GM23338 (cell line): ENCODE measurements around the gene FAM222A. TPM values are rescaled to one million over a fixed set of nuclear protein-coding genes. Genes with fewer than 3 reads are reported as not detected.

Experiments used
- ATAC-seq: fragments of 200-7000 bp; cut with Tn5 transposase; 3 replicates; pipeline ENCODE4 v1.9.1; 2020
- DNase-seq: peaks from one replicate; pipeline ENCODE4 v3.0.0-alpha.2; 2015; ENCODE audit warnings: low spot score
- H2AFZ ChIP-seq: fragments of 200-600 bp; sonication (generic); 2 replicates; pipeline ENCODE4 v1.8.0; 2016; ENCODE audit warnings: antibody characterized with exemption, mild to moderate bottlenecking, moderate library complexity
- H3F3A ChIP-seq: fragments of 200-600 bp; sonication (generic); replicated peaks from 2 replicates; pipeline ENCODE4 v1.8.0; 2017; ENCODE audit warnings: antibody characterized with exemption, mixed run types, low read depth
- H3K27ac ChIP-seq: fragments of 200-600 bp; sonication (generic); 2 replicates; pipeline ENCODE4 v1.6.1; 2016; ENCODE audit warnings: low read depth
- H3K27me3 ChIP-seq: fragments of 200-600 bp; sonication (generic); 2 replicates; pipeline ENCODE4 v1.8.0; 2016; ENCODE audit warnings: mild to moderate bottlenecking, mixed run types, moderate library complexity; ENCODE audit not compliant: insufficient read depth
- H3K36me3 ChIP-seq: fragments of 200-600 bp; sonication (generic); 2 replicates; pipeline ENCODE4 v1.8.0; 2016; ENCODE audit warnings: mild to moderate bottlenecking; ENCODE audit not compliant: insufficient read depth
- H3K4me1 ChIP-seq: fragments of 200-600 bp; sonication (generic); 2 replicates; pipeline ENCODE4 v1.8.0; 2016; ENCODE audit warnings: mild to moderate bottlenecking, moderate library complexity; ENCODE audit not compliant: insufficient read depth
- H3K4me2 ChIP-seq: fragments of 200-600 bp; sonication (generic); 2 replicates; pipeline ENCODE4 v1.7.1; 2017; ENCODE audit warnings: mixed run types
- H3K4me3 ChIP-seq: fragments of 200-600 bp; sonication (generic); 2 replicates; pipeline ENCODE4 v1.6.1; 2016; ENCODE audit warnings: mixed run types
- H3K79me2 ChIP-seq: fragments of 200-600 bp; sonication (generic); replicated peaks from 2 replicates; pipeline ENCODE4 v1.8.0; 2017; ENCODE audit warnings: mild to moderate bottlenecking; ENCODE audit not compliant: insufficient read depth
- H3K9me2 ChIP-seq: fragments of 200-600 bp; sonication (generic); 2 replicates; pipeline ENCODE4 v1.8.0; 2017; ENCODE audit not compliant: insufficient read depth
- H4K20me1 ChIP-seq: fragments of 200-600 bp; sonication (generic); replicated peaks from 2 replicates; pipeline ENCODE4 v1.8.0; 2017; ENCODE audit warnings: mild to moderate bottlenecking; ENCODE audit not compliant: insufficient read depth
- H3K27ac Mint-ChIP-seq: 2 replicates; pipeline ENCODE4 v1.8.0; 2020; ENCODE audit warnings: inconsistent platforms, mild to moderate bottlenecking, moderate library complexity, mixed read lengths
- H3K27me3 Mint-ChIP-seq: 3 replicates; pipeline ENCODE4 v1.8.0; 2022; ENCODE audit warnings: low read depth, mild to moderate bottlenecking, moderate library complexity, mixed read lengths, inconsistent platforms; ENCODE audit not compliant: insufficient read depth, poor library complexity
- H3K36me3 Mint-ChIP-seq: 3 replicates; pipeline ENCODE4 v1.8.0; 2021; ENCODE audit warnings: low read depth, mild to moderate bottlenecking, inconsistent platforms, moderate library complexity, mixed read lengths
- H3K4me1 Mint-ChIP-seq: 3 replicates; pipeline ENCODE4 v1.8.0; 2020; ENCODE audit warnings: mild to moderate bottlenecking, inconsistent platforms, mixed read lengths
- H3K4me3 Mint-ChIP-seq: 3 replicates; pipeline ENCODE4 v1.8.0; 2021; ENCODE audit warnings: moderate library complexity, mild to moderate bottlenecking, inconsistent platforms, mixed read lengths
- H3K9me3 Mint-ChIP-seq: 3 replicates; pipeline ENCODE4 v1.8.0; 2020; ENCODE audit warnings: moderate library complexity, mild to moderate bottlenecking, inconsistent platforms, mixed read lengths
- CREB1 ChIP-seq: fragments of 250-450 bp; sonication (Bioruptor Pico); IDR thresholded peaks from 2 replicates; pipeline ENCODE4 v1.5.0; 2020; ENCODE audit warnings: low read depth, mild to moderate bottlenecking, moderate library complexity
- EZH2 ChIP-seq: fragments of 200-600 bp; sonication (generic); IDR thresholded peaks from one replicate; pipeline ENCODE4 v1.8.0; 2017; ENCODE audit warnings: antibody characterized with exemption, mild to moderate bottlenecking, low read depth; ENCODE audit not compliant: unreplicated experiment
- EZH2phosphoT487 ChIP-seq: fragments of 200-600 bp; sonication (generic); IDR thresholded peaks from one replicate; pipeline ENCODE4 v1.8.1; 2018; ENCODE audit warnings: antibody characterized with exemption; ENCODE audit not compliant: unreplicated experiment
- JUNB ChIP-seq: IDR thresholded peaks from one replicate; pipeline ENCODE4 v1.6.1; 2016; ENCODE audit warnings: antibody characterized with exemption; ENCODE audit not compliant: unreplicated experiment
- NANOG ChIP-seq: IDR thresholded peaks from 2 replicates; pipeline ENCODE4 v1.6.1; 2016; ENCODE audit warnings: antibody characterized with exemption, borderline replicate concordance
- POLR2AphosphoS5 ChIP-seq: IDR thresholded peaks from 2 replicates; pipeline ENCODE4 v1.6.1; 2016; ENCODE audit warnings: antibody characterized with exemption, low read depth
- REST ChIP-seq: IDR thresholded peaks from one replicate; pipeline ENCODE4 v1.6.1; 2018; ENCODE audit warnings: antibody characterized with exemption; ENCODE audit not compliant: unreplicated experiment
- STAT1 ChIP-seq: IDR thresholded peaks from one replicate; pipeline ENCODE4 v1.6.1; 2016; ENCODE audit warnings: antibody characterized with exemption; ENCODE audit not compliant: unreplicated experiment
- ZNF114 ChIP-seq: fragments of 250-450 bp; sonication (Bioruptor Pico); IDR thresholded peaks from 2 replicates; pipeline ENCODE4 v1.5.0; 2020; ENCODE audit warnings: mild to moderate bottlenecking, moderate library complexity
- ZNF331 ChIP-seq: fragments of 250-450 bp; sonication (Bioruptor Pico); IDR thresholded peaks from 2 replicates; pipeline ENCODE4 v1.5.0; 2020; ENCODE audit warnings: low read depth, mild to moderate bottlenecking, moderate library complexity
- polyA plus RNA-seq: library from polyadenylated mRNA; unstranded; fragments of >200 nt; fragmentation: Nextera tagmentation; extraction: Ambion mirVana; gene quantifications from 2 replicates; pipeline ENCODE4 v1.2.1, GENCODE V29; 2016
- total RNA-seq: library from RNA; depleted of rRNA; stranded (reverse); fragments of >200 nt; shearing (Covaris generic); gene quantifications from 2 replicates; pipeline ENCODE4 v1.2.3, GENCODE V29; 2014
- TF ChIP-seq, protein P1 (sequence below): fragments of 250-450 bp; sonication (Bioruptor Pico); IDR thresholded peaks from 2 replicates; pipeline ENCODE4 v1.5.0; 2020; ENCODE audit warnings: mild to moderate bottlenecking, moderate library complexity
- TF ChIP-seq, protein P2 (sequence below): IDR thresholded peaks from 2 replicates; pipeline ENCODE4 v1.6.1; 2016; ENCODE audit warnings: antibody characterized with exemption
- TF ChIP-seq, protein P3 (sequence below), 2 experiments: fragments of 200-600 bp in 1 of 2; sonication (generic) in 1 of 2; conservative IDR thresholded peaks; 2 replicates each; pipeline versions ENCODE4 v1.5.1 to v1.6.1; 2016 to 2017; ENCODE audit warnings: antibody characterized with exemption in 2 of 2, low read depth in 2 of 2, mild to moderate bottlenecking in 2 of 2, moderate library complexity in 1 of 2

Gene FAM222A
- total and polyA plus RNA-seq, 2 experiments from 2014 or later, result 0.78 to 2.1 TPM

GRCh38 chr12:109711596-109712461 is 1.8 kb upstream of the FAM222A start:
- H3K27me3 ChIP-seq, result peaks cover 47% of the 10 kb centered on the region
- H4K20me1 ChIP-seq, result peaks cover 3% of the 10 kb centered on the region; the same call in 1 of the 2 replicates
- H3K4me1 ChIP-seq, result peaks cover 24% of the 10 kb centered on the region
- H3K4me1 Mint-ChIP-seq, result peaks cover 27% of the 10 kb centered on the region
- 0 out of 2 replicates have a peak, but pooled peaks cover 4% of the 10 kb centered on the region for H3F3A ChIP-seq
- DNase-seq (peak; percentile 58), ATAC-seq (peak; percentile 22)
- no peaks in the 10 kb centered on the region for H3K9me2 ChIP-seq
- peak overlapping the region; percentile 83 for H3K4me2 ChIP-seq
- TF ChIP-seq POLR2AphosphoS5 (no peak), JUNB (no peak), REST (no peak), EZH2 (no peak), STAT1 (no peak), ZNF331 (CRISPR knock-in tag) (no peak), NANOG (no peak), CREB1 (CRISPR knock-in tag) (no peak), EZH2phosphoT487 (no peak), ZNF114 (CRISPR knock-in tag) (no peak)
- TF ChIP-seq, protein P1, sequence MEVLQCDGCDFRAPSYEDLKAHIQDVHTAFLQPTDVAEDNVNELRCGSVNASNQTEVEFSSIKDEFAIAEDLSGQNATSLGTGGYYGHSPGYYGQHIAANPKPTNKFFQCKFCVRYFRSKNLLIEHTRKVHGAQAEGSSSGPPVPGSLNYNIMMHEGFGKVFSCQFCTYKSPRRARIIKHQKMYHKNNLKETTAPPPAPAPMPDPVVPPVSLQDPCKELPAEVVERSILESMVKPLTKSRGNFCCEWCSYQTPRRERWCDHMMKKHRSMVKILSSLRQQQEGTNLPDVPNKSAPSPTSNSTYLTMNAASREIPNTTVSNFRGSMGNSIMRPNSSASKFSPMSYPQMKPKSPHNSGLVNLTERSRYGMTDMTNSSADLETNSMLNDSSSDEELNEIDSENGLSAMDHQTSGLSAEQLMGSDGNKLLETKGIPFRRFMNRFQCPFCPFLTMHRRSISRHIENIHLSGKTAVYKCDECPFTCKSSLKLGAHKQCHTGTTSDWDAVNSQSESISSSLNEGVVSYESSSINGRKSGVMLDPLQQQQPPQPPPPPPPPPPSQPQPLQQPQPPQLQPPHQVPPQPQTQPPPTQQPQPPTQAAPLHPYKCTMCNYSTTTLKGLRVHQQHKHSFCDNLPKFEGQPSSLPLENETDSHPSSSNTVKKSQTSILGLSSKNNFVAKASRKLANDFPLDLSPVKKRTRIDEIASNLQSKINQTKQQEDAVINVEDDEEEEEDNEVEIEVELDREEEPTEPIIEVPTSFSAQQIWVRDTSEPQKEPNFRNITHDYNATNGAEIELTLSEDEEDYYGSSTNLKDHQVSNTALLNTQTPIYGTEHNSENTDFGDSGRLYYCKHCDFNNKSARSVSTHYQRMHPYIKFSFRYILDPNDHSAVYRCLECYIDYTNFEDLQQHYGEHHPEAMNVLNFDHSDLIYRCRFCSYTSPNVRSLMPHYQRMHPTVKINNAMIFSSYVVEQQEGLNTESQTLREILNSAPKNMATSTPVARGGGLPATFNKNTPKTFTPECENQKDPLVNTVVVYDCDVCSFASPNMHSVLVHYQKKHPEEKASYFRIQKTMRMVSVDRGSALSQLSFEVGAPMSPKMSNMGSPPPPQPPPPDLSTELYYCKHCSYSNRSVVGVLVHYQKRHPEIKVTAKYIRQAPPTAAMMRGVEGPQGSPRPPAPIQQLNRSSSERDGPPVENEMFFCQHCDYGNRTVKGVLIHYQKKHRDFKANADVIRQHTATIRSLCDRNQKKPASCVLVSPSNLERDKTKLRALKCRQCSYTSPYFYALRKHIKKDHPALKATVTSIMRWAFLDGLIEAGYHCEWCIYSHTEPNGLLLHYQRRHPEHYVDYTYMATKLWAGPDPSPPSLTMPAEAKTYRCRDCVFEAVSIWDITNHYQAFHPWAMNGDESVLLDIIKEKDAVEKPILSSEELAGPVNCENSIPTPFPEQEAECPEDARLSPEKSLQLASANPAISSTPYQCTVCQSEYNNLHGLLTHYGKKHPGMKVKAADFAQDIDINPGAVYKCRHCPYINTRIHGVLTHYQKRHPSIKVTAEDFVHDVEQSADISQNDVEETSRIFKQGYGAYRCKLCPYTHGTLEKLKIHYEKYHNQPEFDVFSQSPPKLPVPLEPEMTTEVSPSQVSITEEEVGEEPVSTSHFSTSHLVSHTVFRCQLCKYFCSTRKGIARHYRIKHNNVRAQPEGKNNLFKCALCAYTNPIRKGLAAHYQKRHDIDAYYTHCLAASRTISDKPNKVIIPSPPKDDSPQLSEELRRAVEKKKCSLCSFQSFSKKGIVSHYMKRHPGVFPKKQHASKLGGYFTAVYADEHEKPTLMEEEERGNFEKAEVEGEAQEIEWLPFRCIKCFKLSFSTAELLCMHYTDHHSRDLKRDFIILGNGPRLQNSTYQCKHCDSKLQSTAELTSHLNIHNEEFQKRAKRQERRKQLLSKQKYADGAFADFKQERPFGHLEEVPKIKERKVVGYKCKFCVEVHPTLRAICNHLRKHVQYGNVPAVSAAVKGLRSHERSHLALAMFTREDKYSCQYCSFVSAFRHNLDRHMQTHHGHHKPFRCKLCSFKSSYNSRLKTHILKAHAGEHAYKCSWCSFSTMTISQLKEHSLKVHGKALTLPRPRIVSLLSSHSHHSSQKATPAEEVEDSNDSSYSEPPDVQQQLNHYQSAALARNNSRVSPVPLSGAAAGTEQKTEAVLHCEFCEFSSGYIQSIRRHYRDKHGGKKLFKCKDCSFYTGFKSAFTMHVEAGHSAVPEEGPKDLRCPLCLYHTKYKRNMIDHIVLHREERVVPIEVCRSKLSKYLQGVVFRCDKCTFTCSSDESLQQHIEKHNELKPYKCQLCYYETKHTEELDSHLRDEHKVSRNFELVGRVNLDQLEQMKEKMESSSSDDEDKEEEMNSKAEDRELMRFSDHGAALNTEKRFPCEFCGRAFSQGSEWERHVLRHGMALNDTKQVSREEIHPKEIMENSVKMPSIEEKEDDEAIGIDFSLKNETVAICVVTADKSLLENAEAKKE (CRISPR knock-in tag), result no peak
- TF ChIP-seq, protein P2, sequence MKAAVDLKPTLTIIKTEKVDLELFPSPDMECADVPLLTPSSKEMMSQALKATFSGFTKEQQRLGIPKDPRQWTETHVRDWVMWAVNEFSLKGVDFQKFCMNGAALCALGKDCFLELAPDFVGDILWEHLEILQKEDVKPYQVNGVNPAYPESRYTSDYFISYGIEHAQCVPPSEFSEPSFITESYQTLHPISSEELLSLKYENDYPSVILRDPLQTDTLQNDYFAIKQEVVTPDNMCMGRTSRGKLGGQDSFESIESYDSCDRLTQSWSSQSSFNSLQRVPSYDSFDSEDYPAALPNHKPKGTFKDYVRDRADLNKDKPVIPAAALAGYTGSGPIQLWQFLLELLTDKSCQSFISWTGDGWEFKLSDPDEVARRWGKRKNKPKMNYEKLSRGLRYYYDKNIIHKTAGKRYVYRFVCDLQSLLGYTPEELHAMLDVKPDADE, result no peak
- TF ChIP-seq, protein P3, sequence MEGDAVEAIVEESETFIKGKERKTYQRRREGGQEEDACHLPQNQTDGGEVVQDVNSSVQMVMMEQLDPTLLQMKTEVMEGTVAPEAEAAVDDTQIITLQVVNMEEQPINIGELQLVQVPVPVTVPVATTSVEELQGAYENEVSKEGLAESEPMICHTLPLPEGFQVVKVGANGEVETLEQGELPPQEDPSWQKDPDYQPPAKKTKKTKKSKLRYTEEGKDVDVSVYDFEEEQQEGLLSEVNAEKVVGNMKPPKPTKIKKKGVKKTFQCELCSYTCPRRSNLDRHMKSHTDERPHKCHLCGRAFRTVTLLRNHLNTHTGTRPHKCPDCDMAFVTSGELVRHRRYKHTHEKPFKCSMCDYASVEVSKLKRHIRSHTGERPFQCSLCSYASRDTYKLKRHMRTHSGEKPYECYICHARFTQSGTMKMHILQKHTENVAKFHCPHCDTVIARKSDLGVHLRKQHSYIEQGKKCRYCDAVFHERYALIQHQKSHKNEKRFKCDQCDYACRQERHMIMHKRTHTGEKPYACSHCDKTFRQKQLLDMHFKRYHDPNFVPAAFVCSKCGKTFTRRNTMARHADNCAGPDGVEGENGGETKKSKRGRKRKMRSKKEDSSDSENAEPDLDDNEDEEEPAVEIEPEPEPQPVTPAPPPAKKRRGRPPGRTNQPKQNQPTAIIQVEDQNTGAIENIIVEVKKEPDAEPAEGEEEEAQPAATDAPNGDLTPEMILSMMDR (conservative IDR thresholded peaks at IDR 0.05; ENCODE audit: low read depth in 2 of 2), result no peak
- H3K9me3 Mint-ChIP-seq, result no peaks in the 10 kb centered on the region
- peak overlapping the region; percentile 73 for H2AFZ ChIP-seq
- no peak overlapping the region for H3K27ac Mint-ChIP-seq
- no peak overlapping the region for H3K27ac ChIP-seq
- H3K4me3 ChIP-seq, result peak overlapping the region; percentile 54
- H3K27me3 Mint-ChIP-seq, result peaks cover 28% of the 10 kb centered on the region
- no peaks in the 10 kb centered on the region for H3K36me3 ChIP-seq
- H3K4me3 Mint-ChIP-seq, result peak overlapping the region; percentile 19; the same call in 1 of the 3 replicates
- no peaks in the 10 kb centered on the region for H3K36me3 Mint-ChIP-seq
- no peaks in the 10 kb centered on the region for H3K79me2 ChIP-seq
